AG10803 (cell line): ENCODE measurements around the gene SIGLEC6.

Experiments used
- DNase-seq: peaks from one replicate; pipeline ENCODE4 v3.0.0; 2010; ENCODE audit warnings: low read depth
- H3K4me3 ChIP-seq: 2 replicates; pipeline ENCODE4 v1.5.1; 2011; ENCODE audit warnings: mild to moderate bottlenecking, low read length, control low read depth
- CTCF ChIP-seq: conservative IDR thresholded peaks from 2 replicates; pipeline ENCODE4 v1.5.1; 2011; ENCODE audit warnings: mild to moderate bottlenecking, low read length, control low read depth, inconsistent platforms

SIGLEC6 gene

GRCh38 chr19:51485960-51486660 is 45.4 kb downstream of the SIGLEC6 start:
- DNase-seq, result no peak
- no peak for TF ChIP-seq CTCF

GRCh38 chr19:51480590-51480989 is 50.9 kb downstream of the SIGLEC6 start:
- no peak overlapping the region for H3K4me3 ChIP-seq
- DNase-seq, result no peak
- no peak for TF ChIP-seq CTCF

More at GRCh38 chr19:51485960-51486660, 45.4 kb downstream of the SIGLEC6 start:
- no peak overlapping the region for H3K4me3 ChIP-seq

GRCh38 chr19:51479531-51480331 is 51.7 kb downstream of the SIGLEC6 start:
- no peak for DNase-seq
- no peak for TF ChIP-seq CTCF
- H3K4me3 ChIP-seq, result no peak overlapping the region

- no peak within 1 kb of the TSS for H3K4me3 ChIP-seq
- DNase-seq, result no peak
- no peak for TF ChIP-seq CTCF
Measured at GRCh38 chr19:51478381-51479234, 52.9 kb downstream of the SIGLEC6 start, which contains the start of gene CEACAM18. CEACAM18 (plus strand) TSS chr19:51478539.

GRCh38 chr19:51477344-51477743 is 54.1 kb downstream of the SIGLEC6 start:
- H3K4me3 ChIP-seq, result no peak overlapping the region
- TF ChIP-seq CTCF, result no peak
- no peak for DNase-seq

GRCh38 chr19:51476164-51476563 is 55.3 kb downstream of the SIGLEC6 start:
- DNase-seq, result no peak
- TF ChIP-seq CTCF, result no peak
- H3K4me3 ChIP-seq, result no peak overlapping the region
